Mesothelial cell of epicardium (in vitro differentiated cells): ENCODE results near the gene GTPBP6. TPM values are rescaled to one million over a fixed set of nuclear protein-coding genes. Genes with fewer than 3 reads are reported as not detected.

Experiments
- DNase-seq, 2 experiments: peaks; one replicate each; pipeline ENCODE4 v3.0.0; 2021; ENCODE audit warnings: low spot score in 2 of 2; ENCODE audit not compliant: unreplicated experiment in 2 of 2
- H3K27ac Mint-ChIP-seq: 2 replicates; pipeline ENCODE4 v1.8.0; 2021; ENCODE audit warnings: mixed read lengths
- H3K27me3 Mint-ChIP-seq: 2 replicates; pipeline ENCODE4 v1.8.0; 2021; ENCODE audit warnings: low read depth, mixed read lengths
- H3K36me3 Mint-ChIP-seq: 2 replicates; pipeline ENCODE4 v1.8.0; 2021; ENCODE audit warnings: mixed read lengths
- H3K4me1 Mint-ChIP-seq: 2 replicates; pipeline ENCODE4 v1.8.0; 2021; ENCODE audit warnings: mixed read lengths
- H3K4me3 Mint-ChIP-seq: 2 replicates; pipeline ENCODE4 v1.8.0; 2021; ENCODE audit warnings: mild to moderate bottlenecking, moderate library complexity, mixed read lengths
- H3K9me3 Mint-ChIP-seq: 2 replicates; pipeline ENCODE4 v1.8.0; 2021; ENCODE audit warnings: mixed read lengths
- CTCF ChIP-seq: fragments of 200-600 bp; sonication (generic); IDR thresholded peaks from one replicate; pipeline ENCODE4 v1.5.0; 2021; ENCODE audit warnings: antibody characterized with exemption; ENCODE audit not compliant: unreplicated experiment
- total RNA-seq: library from RNA; stranded (reverse); gene quantifications from 3 replicates; pipeline ENCODE4 v1.2.1, GENCODE V29; 2021

The GTPBP6 gene
- total RNA-seq, 1 donor from 2014 or later, result 65.6 TPM

- no peaks in the 10 kb centered on the region for H3K27me3 Mint-ChIP-seq
- H3K36me3 Mint-ChIP-seq, result peaks cover 18% of the 10 kb centered on the region
- no peak for DNase-seq
- no peak for TF ChIP-seq CTCF
- peak overlapping the region; percentile 21 for H3K27ac Mint-ChIP-seq
- no peaks in the 10 kb centered on the region for H3K9me3 Mint-ChIP-seq
- peak overlapping the region; percentile 53 for H3K4me3 Mint-ChIP-seq
- peaks cover 10% of the 10 kb centered on the region for H3K4me1 Mint-ChIP-seq
These were observed 2.0 kb downstream of the GTPBP6 start for GRCh38 chrX:316351-317325.

- Mint-ChIP-seq H3K9me3 (no peaks in the 10 kb centered on the region), H3K36me3 (peaks cover 22% of the 10 kb centered on the region), H3K4me3 (no peak overlapping the region), H3K27me3 (no peaks in the 10 kb centered on the region), H3K4me1 (peaks cover 4% of the 10 kb centered on the region), H3K27ac (no peak overlapping the region)
- no peak for TF ChIP-seq CTCF
- DNase-seq, result no peak
These were observed 3.6 kb downstream of the GTPBP6 start for GRCh38 chrX:314781-315595.

GRCh38 chrX:314049-314448 lies 4.5 kb downstream of the GTPBP6 start:
- no peaks in the 10 kb centered on the region for H3K27me3 Mint-ChIP-seq
- peaks cover 4% of the 10 kb centered on the region for H3K4me1 Mint-ChIP-seq
- no peaks in the 10 kb centered on the region for H3K9me3 Mint-ChIP-seq
- H3K36me3 Mint-ChIP-seq, result peaks cover 28% of the 10 kb centered on the region
- no peak overlapping the region for H3K27ac Mint-ChIP-seq
- no peak for DNase-seq
- no peak overlapping the region for H3K4me3 Mint-ChIP-seq
- no peak for TF ChIP-seq CTCF

GRCh38 chrX:313546-313945 lies 5.0 kb downstream of the GTPBP6 start:
- Mint-ChIP-seq H3K9me3 (no peaks in the 10 kb centered on the region), H3K4me3 (no peak overlapping the region), H3K27me3 (no peaks in the 10 kb centered on the region), H3K4me1 (peaks cover 4% of the 10 kb centered on the region), H3K27ac (no peak overlapping the region), H3K36me3 (peaks cover 29% of the 10 kb centered on the region)
- DNase-seq, result no peak
- TF ChIP-seq CTCF, result no peak

- peaks cover under 1% of the 10 kb centered on the region for H3K4me1 Mint-ChIP-seq
- no peaks in the 10 kb centered on the region for H3K27me3 Mint-ChIP-seq
- H3K4me3 Mint-ChIP-seq, result no peak overlapping the region
- TF ChIP-seq CTCF, result no peak
- H3K27ac Mint-ChIP-seq, result no peak overlapping the region
- DNase-seq, result no peak
- peaks cover 33% of the 10 kb centered on the region for H3K36me3 Mint-ChIP-seq
- no peaks in the 10 kb centered on the region for H3K9me3 Mint-ChIP-seq
These were observed 5.8 kb downstream of the GTPBP6 start for GRCh38 chrX:312621-313331.
